TTC549 (cell line): Measurements from ENCODE around the gene TSNAX.

Experiments
- FAIRE-seq: peaks from 2 replicates; lab custom pipeline; 2012; peaks lifted over from hg19 to GRCh38; lab: Jason Lieb, UNC

TSNAX gene

GRCh38 chr1:231601824-231602672, 73.6 kb downstream of the TSNAX start:
- FAIRE-seq = peak; percentile 26

GRCh38 chr1:231602673-231602984, 74.2 kb downstream of the TSNAX start:
- FAIRE-seq = no peak

DNA sequence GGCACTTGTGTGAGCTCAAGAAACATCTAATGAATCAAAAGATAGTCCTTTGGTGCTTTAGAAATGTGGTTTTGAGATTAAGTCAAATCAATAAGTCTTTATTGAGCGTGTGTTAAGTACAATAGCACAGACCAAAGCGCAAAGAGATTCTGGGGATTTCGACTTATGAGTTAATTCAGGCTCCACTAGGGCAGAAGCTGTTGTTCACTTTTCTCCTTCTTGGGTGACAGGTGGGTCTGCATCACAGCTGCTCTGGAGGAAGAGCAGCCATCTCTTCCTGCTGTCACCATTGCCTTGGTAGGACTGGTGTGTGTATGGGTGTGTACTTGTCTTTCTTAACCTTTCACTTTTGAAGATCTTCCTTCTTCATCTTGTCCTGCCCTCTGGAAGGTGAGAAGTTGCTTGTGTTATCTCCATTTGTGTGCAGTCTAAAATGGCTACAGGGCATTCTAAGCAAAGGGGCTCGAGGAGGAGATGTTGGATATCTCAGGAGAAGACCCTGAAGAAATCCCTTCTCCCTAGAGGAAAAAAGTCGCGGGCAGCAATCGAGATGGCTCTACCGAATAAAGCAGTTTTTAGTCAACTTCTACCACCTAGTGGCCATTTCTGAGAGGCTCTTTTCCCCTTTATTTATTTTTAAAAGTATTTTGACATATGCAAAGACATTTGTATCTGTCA, 75.3 kb downstream of the TSNAX start:
- peak; percentile 98 for FAIRE-seq

DNA sequence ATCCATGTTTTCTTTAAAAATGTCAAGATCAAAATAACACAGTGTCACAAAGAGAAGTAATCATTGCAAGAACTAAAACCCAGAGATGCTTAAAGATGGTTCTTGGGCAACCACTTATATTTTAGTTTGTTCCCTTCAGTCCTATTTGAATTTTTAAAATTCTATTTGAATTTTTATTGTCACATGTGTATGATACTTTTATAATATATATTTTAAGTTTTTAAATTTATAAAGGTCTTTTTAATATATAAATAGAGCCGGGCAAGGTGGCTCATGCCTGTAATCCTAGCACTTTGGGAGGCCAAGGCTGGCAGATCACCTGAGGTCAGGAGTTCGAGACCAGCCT, 75.8 kb downstream of the TSNAX start:
- FAIRE-seq = no peak

DNA sequence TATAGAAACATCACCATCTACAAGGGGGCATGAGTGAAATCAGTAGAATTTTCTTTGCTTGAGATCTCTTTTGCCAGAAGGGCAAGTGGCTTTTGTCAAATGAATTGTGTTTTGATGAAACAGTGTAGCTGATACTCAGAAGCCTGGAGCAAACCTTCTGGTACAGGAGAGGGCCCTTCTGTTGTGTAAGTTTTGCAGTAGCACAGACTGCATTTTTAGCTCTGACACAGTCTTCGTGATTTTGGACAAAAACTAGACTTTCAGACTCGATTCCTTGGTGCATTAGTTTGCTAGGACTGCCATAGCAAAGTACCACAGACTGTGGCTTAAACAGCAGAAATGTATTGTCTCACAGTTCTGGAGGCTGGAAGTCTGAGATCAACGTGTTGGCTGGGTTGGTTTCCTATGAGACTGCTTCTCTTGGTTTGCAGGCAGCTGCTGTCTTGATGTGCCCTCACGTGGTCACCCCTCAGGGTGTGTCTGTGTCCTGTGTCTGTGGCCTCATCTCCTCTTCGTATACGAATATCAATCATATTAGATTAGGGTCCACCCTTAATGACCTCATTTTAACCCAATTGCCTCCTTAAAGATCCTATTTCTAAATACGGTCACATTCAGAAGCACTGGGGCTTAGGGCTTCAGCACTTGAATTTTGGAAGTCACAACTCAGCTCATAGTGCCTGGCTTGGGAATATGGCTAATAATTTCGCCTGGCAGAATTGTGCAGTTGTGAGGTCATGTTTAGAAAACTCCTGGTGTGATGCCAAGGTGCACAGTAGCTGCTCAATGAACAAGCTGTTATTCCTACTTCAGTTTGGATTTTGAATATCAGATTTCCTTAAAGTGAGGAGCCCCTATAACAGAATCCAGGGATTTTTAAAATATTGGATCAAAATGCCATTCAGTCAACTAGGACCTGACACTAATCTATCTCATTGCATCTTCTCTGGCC, 77.0 kb downstream of the TSNAX start:
- no peak for FAIRE-seq

DNA sequence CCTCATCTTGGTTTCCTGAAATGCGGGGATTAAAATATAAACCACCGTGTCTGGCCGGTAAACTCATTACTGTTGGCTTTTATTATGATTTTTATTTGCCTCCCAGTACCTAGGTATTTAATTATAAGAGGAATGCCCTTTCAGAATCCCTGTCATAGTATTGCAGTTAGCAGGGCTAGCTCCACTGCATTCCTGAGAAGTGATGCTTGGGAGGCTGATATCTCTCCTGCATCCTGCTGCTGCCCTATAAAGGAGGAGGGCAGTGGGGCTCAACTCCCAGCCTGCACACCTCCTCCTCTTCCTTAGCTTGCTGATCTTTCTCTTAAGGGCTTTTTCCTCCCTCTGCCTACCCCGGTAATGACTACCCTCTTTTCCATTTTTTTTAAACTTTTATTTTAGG, 78.2 kb downstream of the TSNAX start:
- FAIRE-seq = no peak

GRCh38 chr1:231610388-231610787, 81.9 kb downstream of the TSNAX start:
- FAIRE-seq = no peak

GRCh38 chr1:231611111-231611510, 82.6 kb downstream of the TSNAX start:
- no peak for FAIRE-seq

GRCh38 chr1:231611851-231612250, 83.4 kb downstream of the TSNAX start:
- no peak for FAIRE-seq

GRCh38 chr1:231612393-231613089, 84.1 kb downstream of the TSNAX start:
- no peak for FAIRE-seq

GRCh38 chr1:231613419-231614349, 85.2 kb downstream of the TSNAX start:
- no peak for FAIRE-seq
